Measurements from ENCODE around the gene PIP5K1A. TPM values are rescaled to one million over a fixed set of nuclear protein-coding genes. Genes with fewer than 3 reads are reported as not detected.
A peak's percentile ranks its signal among the peaks of the same experiment; 100 is the strongest.

Gene PIP5K1A
- total and polyA plus RNA-seq, 7 experiments from 2014 or later: 11.7 to 76.5 (median 58.4) TPM

GRCh38 chr1:151289080-151289935 is 91.0 kb downstream of the PIP5K1A start:
- Histone ChIP-seq H3K27ac (ENCODE audit: low read depth, low read length) (no peak overlapping the region), H3K36me3 (ENCODE audit: control insufficient read depth in 2 of 3, insufficient read depth in 3 of 3, low read length in 3 of 3) (peaks cover 0 to 83% (median 30%) of the 10 kb centered on the region in 3 experiments), H3K9me3 (ENCODE audit: control insufficient read depth in 2 of 3, low read length in 3 of 3) (no peaks in the 10 kb centered on the region), H3K4me1 (ENCODE audit: control insufficient read depth in 2 of 2, insufficient read depth in 2 of 2, low read length in 2 of 2) (no peaks in the 10 kb centered on the region), H3K4me3 (ENCODE audit: low read length) (no peak overlapping the region), H3K27me3 (ENCODE audit: control insufficient read depth in 2 of 2, insufficient read depth in 2 of 2, low read length in 2 of 2) (no peaks in the 10 kb centered on the region)
- intact Hi-C loops (cut with micrococcal nuclease): loop anchor here in 1 of 2 donors (10.0 kb wide), 1 partner anchor 225 kb away; the partner anchor contains the start of gene CGN
- H3K27me3 Mint-ChIP-seq: no peaks in the 10 kb centered on the region
- DNase-seq (no peak), ATAC-seq (no peak)
- peak overlapping the region in 1 of 10 donors; percentile 56 for H3K4me3 Mint-ChIP-seq
- H3K27ac Mint-ChIP-seq: peak overlapping the region in 5 of 9 donors; percentile 28 to 71 (median 56)
- CTCF ChIA-PET: no interaction called here
- H3K36me3 Mint-ChIP-seq: peaks cover 7 to 33% (median 9%) of the 10 kb centered on the region in 5 donors
- no peaks in the 10 kb centered on the region for H3K9me3 Mint-ChIP-seq
- peaks cover 18 to 39% (median 27%) of the 10 kb centered on the region in 7 donors for H3K4me1 Mint-ChIP-seq
- POLR2A ChIA-PET: no interaction called here

DNA sequence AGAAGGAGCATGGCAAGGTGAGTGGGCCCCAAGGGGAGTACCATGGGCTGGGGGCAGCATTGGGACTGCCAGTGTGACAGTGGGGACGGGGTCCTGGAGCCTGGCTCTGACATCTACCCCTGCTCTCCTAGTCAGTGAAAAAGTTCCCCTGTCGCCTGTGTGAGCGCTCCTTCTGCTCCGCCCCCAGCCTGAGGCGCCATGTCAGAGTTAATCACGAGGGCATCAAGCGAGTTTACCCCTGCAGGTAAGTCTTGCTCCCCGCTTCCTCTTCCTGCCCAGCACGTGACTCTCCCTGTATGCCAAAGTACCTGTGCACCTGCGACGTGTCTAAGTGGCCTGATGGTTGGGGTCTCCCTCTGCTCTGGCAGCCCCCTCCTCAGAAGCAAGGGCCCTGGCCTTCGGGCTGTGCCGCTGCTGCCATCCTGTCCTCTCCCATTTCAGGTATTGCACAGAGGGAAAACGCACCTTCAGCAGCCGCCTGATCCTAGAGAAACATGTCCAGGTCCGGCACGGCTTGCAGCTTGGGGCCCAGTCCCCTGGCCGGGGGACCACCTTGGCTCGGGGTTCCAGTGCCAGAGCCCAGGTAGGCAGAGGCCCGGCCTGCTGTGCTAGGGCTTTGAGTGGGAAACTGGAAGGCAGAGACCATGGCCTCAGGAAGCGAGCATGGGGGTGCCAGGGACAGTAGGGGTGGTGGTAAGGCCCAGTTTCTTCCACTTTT is 91.8 kb downstream of the PIP5K1A start:
- peaks cover 10 to 34% (median 18%) of the 10 kb centered on the region in 7 donors for H3K4me1 Mint-ChIP-seq
- CTCF ChIA-PET: no interaction called here
- no peak overlapping the region for H3K4me3 ChIP-seq (ENCODE audit: low read length)
- H3K36me3 Mint-ChIP-seq: peaks cover 7 to 39% (median 12%) of the 10 kb centered on the region in 5 donors
- DNase-seq: no peak
- H3K4me3 Mint-ChIP-seq: no peak overlapping the region
- H3K4me1 ChIP-seq (ENCODE audit: control insufficient read depth in 2 of 2, insufficient read depth in 2 of 2, low read length in 2 of 2): no peaks in the 10 kb centered on the region
- H3K9me3 Mint-ChIP-seq: no peaks in the 10 kb centered on the region
- peak overlapping the region in 4 of 9 donors; percentile 25 to 42 (median 31) for H3K27ac Mint-ChIP-seq
- H3K27me3 ChIP-seq (ENCODE audit: control insufficient read depth in 2 of 2, insufficient read depth in 2 of 2, low read length in 2 of 2): no peaks in the 10 kb centered on the region
- POLR2A ChIA-PET: no interaction called here
- H3K9me3 ChIP-seq (ENCODE audit: control insufficient read depth in 2 of 3, low read length in 3 of 3): no peaks in the 10 kb centered on the region
- peaks cover 0 to 91% (median 30%) of the 10 kb centered on the region in 3 experiments for H3K36me3 ChIP-seq (ENCODE audit: control insufficient read depth in 2 of 3, insufficient read depth in 3 of 3, low read length in 3 of 3)
- no peaks in the 10 kb centered on the region for H3K27me3 Mint-ChIP-seq
- intact Hi-C loops (cut with micrococcal nuclease): loop anchor here in 1 of 2 donors (10.0 kb wide), 1 partner anchor 225 kb away; the partner anchor contains the start of gene CGN
- H3K27ac ChIP-seq (ENCODE audit: low read depth, low read length): no peak overlapping the region
- no peak for ATAC-seq

DNA sequence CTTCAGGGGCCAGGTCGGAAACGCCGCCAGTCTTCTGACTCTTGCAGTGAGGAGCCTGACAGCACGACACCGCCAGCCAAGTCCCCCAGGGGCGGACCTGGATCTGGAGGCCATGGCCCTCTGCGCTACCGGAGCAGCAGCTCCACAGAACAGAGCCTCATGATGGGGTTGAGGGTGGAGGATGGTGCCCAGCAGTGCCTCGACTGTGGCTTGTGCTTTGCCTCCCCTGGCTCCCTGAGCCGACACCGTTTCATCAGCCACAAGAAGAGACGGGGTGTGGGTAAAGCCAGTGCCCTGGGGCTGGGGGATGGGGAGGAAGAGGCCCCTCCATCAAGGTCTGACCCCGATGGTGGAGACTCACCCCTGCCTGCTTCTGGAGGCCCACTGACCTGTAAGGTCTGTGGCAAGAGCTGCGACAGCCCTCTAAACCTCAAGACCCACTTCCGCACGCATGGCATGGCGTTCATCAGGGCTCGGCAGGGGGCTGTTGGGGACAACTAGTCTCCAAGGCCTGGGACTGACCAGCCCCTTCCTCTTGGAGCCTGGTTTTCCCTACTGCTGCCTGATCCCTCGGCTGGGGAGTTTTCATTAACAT is 92.5 kb downstream of the PIP5K1A start:
- Mint-ChIP-seq H3K4me1 (peaks cover 10 to 34% (median 15%) of the 10 kb centered on the region in 7 donors), H3K27ac (peak overlapping the region in 1 of 9 donors; percentile 34)
- ATAC-seq: peak; percentile 28

DNA sequence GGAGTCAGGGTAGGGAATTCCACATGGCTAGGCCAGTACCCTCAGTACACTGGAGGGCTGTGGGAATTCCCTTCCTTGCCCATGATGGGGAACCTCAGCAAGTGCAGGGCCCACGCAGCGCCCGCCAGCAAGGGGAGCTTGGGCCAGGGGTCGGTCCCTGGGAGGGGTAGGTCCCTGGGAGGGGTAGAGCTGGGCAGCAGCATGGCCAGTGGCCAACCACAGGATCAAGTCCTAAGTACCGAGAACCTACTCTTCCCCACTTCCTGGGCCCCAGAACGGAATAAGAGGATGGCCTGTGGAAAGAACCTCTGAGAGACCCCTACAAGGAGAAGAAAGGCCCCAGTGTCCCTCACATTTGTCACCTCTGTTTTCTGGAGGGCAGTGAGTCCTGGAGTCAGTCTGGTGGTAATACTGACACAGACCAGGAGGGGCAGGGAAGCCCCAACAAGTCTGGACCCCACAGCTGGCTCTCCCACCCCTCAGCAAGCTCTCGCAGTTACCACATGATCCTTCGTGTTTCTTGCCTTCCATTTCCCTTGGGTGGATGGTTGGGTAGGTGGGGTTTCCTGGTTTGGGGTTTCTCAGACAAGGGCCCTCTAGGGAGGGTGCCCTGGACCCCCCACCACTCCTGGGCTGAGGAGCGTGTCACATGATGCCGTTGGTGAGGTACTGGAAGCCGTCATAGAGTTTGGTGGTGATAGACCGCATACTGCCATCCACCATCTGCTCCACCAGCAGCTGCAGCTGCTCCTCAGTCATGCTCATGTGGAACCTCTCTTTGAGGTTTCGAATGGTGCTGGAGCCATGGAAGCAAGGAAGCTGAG is 94.1 kb downstream of the PIP5K1A start:
- Mint-ChIP-seq H3K27ac (peak overlapping the region in 7 of 9 donors; percentile 22 to 86 (median 66)), H3K27me3 (no peaks in the 10 kb centered on the region), H3K36me3 (peaks cover 0 to 36% (median 10%) of the 10 kb centered on the region in 5 donors), H3K4me1 (peaks cover 7 to 28% (median 11%) of the 10 kb centered on the region in 7 donors), H3K9me3 (no peaks in the 10 kb centered on the region), H3K4me3 (no peak overlapping the region)
- Histone ChIP-seq H3K27me3 (ENCODE audit: control insufficient read depth in 2 of 2, insufficient read depth in 2 of 2, low read length in 2 of 2) (no peaks in the 10 kb centered on the region), H3K4me1 (ENCODE audit: control insufficient read depth in 2 of 2, insufficient read depth in 2 of 2, low read length in 2 of 2) (no peaks in the 10 kb centered on the region), H3K4me3 (ENCODE audit: low read length) (no peak overlapping the region), H3K27ac (ENCODE audit: low read depth, low read length) (no peak overlapping the region), H3K36me3 (ENCODE audit: control insufficient read depth in 2 of 3, insufficient read depth in 3 of 3, low read length in 3 of 3) (peaks cover 0 to 95% (median 34%) of the 10 kb centered on the region in 3 experiments), H3K9me3 (ENCODE audit: control insufficient read depth in 2 of 3, low read length in 3 of 3) (no peaks in the 10 kb centered on the region)
- DNase-seq (peak in 1 of 9 donors; percentile 23), ATAC-seq (peak; percentile 47)
- ChIA-PET POLR2A (interaction anchor here (0.6 to 1.2 kb wide), 3 partner anchors 9 to 85 kb away, joined by 3 to 5 read pairs (median 4); no protein-coding TSS in a partner anchor), CTCF (no interaction called here)
- intact Hi-C loops (cut with micrococcal nuclease): no loop called here

More for the DNA sequence above, 92.5 kb downstream of the PIP5K1A start:
- intact Hi-C loops (cut with micrococcal nuclease): no loop called here
- CTCF ChIA-PET: no interaction called here
- POLR2A ChIA-PET: no interaction called here
- Histone ChIP-seq H3K27ac (ENCODE audit: low read depth, low read length) (no peak overlapping the region), H3K36me3 (ENCODE audit: control insufficient read depth in 2 of 3, insufficient read depth in 3 of 3, low read length in 3 of 3) (peaks cover 0 to 97% (median 30%) of the 10 kb centered on the region in 3 experiments), H3K9me3 (ENCODE audit: control insufficient read depth in 2 of 3, low read length in 3 of 3) (no peaks in the 10 kb centered on the region), H3K4me1 (ENCODE audit: control insufficient read depth in 2 of 2, insufficient read depth in 2 of 2, low read length in 2 of 2) (no peaks in the 10 kb centered on the region), H3K27me3 (ENCODE audit: control insufficient read depth in 2 of 2, insufficient read depth in 2 of 2, low read length in 2 of 2) (no peaks in the 10 kb centered on the region), H3K4me3 (ENCODE audit: low read length) (no peak overlapping the region)
- no peak overlapping the region for H3K4me3 Mint-ChIP-seq
- no peaks in the 10 kb centered on the region for H3K27me3 Mint-ChIP-seq
- H3K9me3 Mint-ChIP-seq: no peaks in the 10 kb centered on the region
- DNase-seq: no peak
- peaks cover 5 to 40% (median 12%) of the 10 kb centered on the region in 5 donors for H3K36me3 Mint-ChIP-seq

- H3K9me3 Mint-ChIP-seq: no peaks in the 10 kb centered on the region
- peak; percentile 2 for ATAC-seq
- H3K36me3 Mint-ChIP-seq: peaks cover 3 to 38% (median 10%) of the 10 kb centered on the region in 5 donors
- H3K27ac ChIP-seq (ENCODE audit: low read depth, low read length): no peak overlapping the region
- intact Hi-C loops (cut with micrococcal nuclease): no loop called here
- no peak overlapping the region for H3K4me3 ChIP-seq (ENCODE audit: low read length)
- H3K9me3 ChIP-seq (ENCODE audit: control insufficient read depth in 2 of 3, low read length in 3 of 3): no peaks in the 10 kb centered on the region
- ChIA-PET CTCF (no interaction called here), POLR2A (interaction anchor here (1.2 kb wide), 1 partner anchor 12 kb away, joined by 4 read pairs; no protein-coding TSS in a partner anchor)
- H3K27me3 Mint-ChIP-seq: no peaks in the 10 kb centered on the region
- H3K4me1 Mint-ChIP-seq: peaks cover 7 to 28% (median 10%) of the 10 kb centered on the region in 7 donors
- H3K27ac Mint-ChIP-seq: peak overlapping the region in 7 of 9 donors; percentile 40 to 94 (median 71)
- peaks cover 4 to 95% (median 33%) of the 10 kb centered on the region in 3 experiments for H3K36me3 ChIP-seq (ENCODE audit: control insufficient read depth in 2 of 3, insufficient read depth in 3 of 3, low read length in 3 of 3)
- DNase-seq: no peak
- peak overlapping the region in 1 of 10 donors; percentile 6 for H3K4me3 Mint-ChIP-seq
- H3K4me1 ChIP-seq (ENCODE audit: control insufficient read depth in 2 of 2, insufficient read depth in 2 of 2, low read length in 2 of 2): no peaks in the 10 kb centered on the region
- H3K27me3 ChIP-seq (ENCODE audit: control insufficient read depth in 2 of 2, insufficient read depth in 2 of 2, low read length in 2 of 2): no peaks in the 10 kb centered on the region
These were observed 94.7 kb downstream of the PIP5K1A start for GRCh38 chr1:151293093-151293492.
